ENCODE data around the gene PRKACA.

GRCh38 chr19:14093117-14093823, 24.3 kb downstream of the PRKACA start:
- TF ChIP-seq CTCF (IDR thresholded peaks at IDR 0.05; ENCODE audit: extremely low read depth in 1 of 2, insufficient read depth in 1 of 2, low read depth in 1 of 2, low read length in 2 of 2) (no peak), POLR2A (IDR thresholded peaks at IDR 0.05; ENCODE audit: low read depth, low read length) (no peak)
- TF ChIP-seq, protein P1, sequence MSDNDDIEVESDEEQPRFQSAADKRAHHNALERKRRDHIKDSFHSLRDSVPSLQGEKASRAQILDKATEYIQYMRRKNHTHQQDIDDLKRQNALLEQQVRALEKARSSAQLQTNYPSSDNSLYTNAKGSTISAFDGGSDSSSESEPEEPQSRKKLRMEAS (IDR thresholded peaks at IDR 0.05; ENCODE audit: insufficient read depth, insufficient read length) = no peak

Data from endothelial cell of umbilical vein (primary cell).